ENCODE measurements around the gene IL1A.

- no peak for TF ChIP-seq ZFP30 (CRISPR knock-in tag; IDR thresholded peaks at IDR 0.05)
- no peak for TF ChIP-seq TSHZ2 (CRISPR knock-in tag; IDR thresholded peaks at IDR 0.05)
- no peak for TF ChIP-seq TCF4 (CRISPR knock-in tag; IDR thresholded peaks at IDR 0.05; ENCODE audit: borderline replicate concordance)
- TF ChIP-seq GLIS3 (CRISPR knock-in tag; IDR thresholded peaks at IDR 0.05) = no peak
Measured at GRCh38 chr2:112749755-112750559, 34.3 kb downstream of the IL1A start.
